CD4-positive, CD25-positive, alpha-beta regulatory T cell (primary cell): ENCODE measurements around the gene AUH. TPM values are rescaled to one million over a fixed set of nuclear protein-coding genes. Genes with fewer than 3 reads are reported as not detected.

Source experiments
- ATAC-seq, 2 donors: fragments of 150-1000 bp; cut with Tn5 transposase; one replicate each; pipeline ENCODE4 v1.10.0; 2021; ENCODE audit warnings: low read depth in 2 of 2, moderate number of reproducible peaks in 2 of 2, moderate library complexity in 1 of 2
- DNase-seq, 3 donors: peaks; one replicate each; pipeline versions ENCODE4 v3.0.0 to v3.0.0-alpha.2; 2012 to 2022; ENCODE audit warnings: mixed read lengths in 1 of 3
- H3K27ac ChIP-seq: one replicate; pipeline ENCODE4 v1.7.0; 2013; ENCODE audit warnings: mild to moderate bottlenecking, low read length; ENCODE audit not compliant: insufficient read depth, poor library complexity, severe bottlenecking
- H3K27me3 ChIP-seq: one replicate; pipeline ENCODE4 v1.7.0; 2013; ENCODE audit warnings: low read length; ENCODE audit not compliant: control insufficient read depth, insufficient read depth
- H3K36me3 ChIP-seq: one replicate; pipeline ENCODE4 v1.7.0; 2013; ENCODE audit warnings: mild to moderate bottlenecking, low read length, moderate library complexity; ENCODE audit not compliant: control insufficient read depth, insufficient read depth
- H3K4me1 ChIP-seq: 2 replicates; pipeline ENCODE4 v1.7.0; 2013; ENCODE audit warnings: mild to moderate bottlenecking, low read length; ENCODE audit not compliant: insufficient read depth, control insufficient read depth, poor library complexity, severe bottlenecking
- H3K4me3 ChIP-seq: one replicate; pipeline ENCODE4 v1.7.0; 2013; ENCODE audit warnings: low read depth, mild to moderate bottlenecking, low read length, moderate library complexity
- H3K9me3 ChIP-seq, 2 experiments: 1 replicate in 1 of 2; 2 replicates in 1 of 2; pipeline ENCODE4 v1.7.0; 2013; ENCODE audit warnings: low read length in 2 of 2, mild to moderate bottlenecking in 1 of 2, moderate library complexity in 1 of 2; ENCODE audit not compliant: control insufficient read depth in 2 of 2
- H3K27ac Mint-ChIP-seq, 3 donors: one replicate each; pipeline ENCODE4 v1.8.0; 2020 to 2022; ENCODE audit warnings: mild to moderate bottlenecking in 3 of 3, mixed read lengths in 3 of 3, moderate library complexity in 2 of 3
- H3K27me3 Mint-ChIP-seq: one replicate; pipeline ENCODE4 v1.8.0; 2022; ENCODE audit warnings: mild to moderate bottlenecking, mixed read lengths
- H3K36me3 Mint-ChIP-seq: one replicate; pipeline ENCODE4 v1.8.0; 2020; ENCODE audit warnings: mixed read lengths
- H3K4me1 Mint-ChIP-seq, 4 donors: one replicate each; pipeline ENCODE4 v1.8.0; 2020 to 2022; ENCODE audit warnings: mixed read lengths in 4 of 4, mild to moderate bottlenecking in 1 of 4
- H3K4me3 Mint-ChIP-seq, 4 donors: one replicate each; pipeline ENCODE4 v1.8.0; 2020 to 2022; ENCODE audit warnings: mild to moderate bottlenecking in 4 of 4, mixed read lengths in 4 of 4, moderate library complexity in 3 of 4
- H3K9me3 Mint-ChIP-seq, 7 donors: one replicate each; pipeline ENCODE4 v1.8.0; 2020 to 2022; ENCODE audit warnings: mixed read lengths in 7 of 7, mild to moderate bottlenecking in 3 of 7, moderate library complexity in 2 of 7
- polyA plus RNA-seq, 4 donors: library from polyadenylated mRNA; unstranded; fragments of 300-500 nt; fragmentation: Illumina TruSeq; gene quantifications; one replicate each; pipeline ENCODE4 v1.2.3, GENCODE V29; 2021
- total RNA-seq: library from RNA; stranded (reverse); gene quantifications from one replicate; pipeline ENCODE4 v1.2.3, GENCODE V29; 2022

AUH gene
- total and polyA plus RNA-seq, 5 donors from 2014 or later, result 10.8 to 16.5 (median 14.9) TPM

DNA sequence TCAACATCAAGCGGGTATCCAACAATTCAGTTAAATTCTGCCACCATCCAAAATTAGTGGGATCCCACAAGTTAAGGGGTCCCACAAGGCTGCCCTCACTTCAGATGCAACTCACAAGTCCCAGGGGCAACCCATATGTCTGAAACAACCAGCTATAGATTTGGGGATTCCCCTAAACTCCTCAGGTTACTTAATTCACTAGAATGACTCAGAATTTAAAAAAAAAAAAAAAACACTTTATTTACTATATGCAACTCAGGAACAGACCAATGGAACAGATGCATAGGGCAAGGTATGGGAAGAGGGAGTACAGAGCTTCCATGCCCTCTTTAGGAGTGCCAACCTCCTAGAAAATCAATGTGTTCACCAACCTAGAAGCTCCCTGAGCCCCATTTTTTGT lies 15.1 kb downstream of the AUH start:
- Histone ChIP-seq H3K27me3 (no peaks in the 10 kb centered on the region), H3K36me3 (peaks cover 30% of the 10 kb centered on the region), H3K4me3 (no peak overlapping the region), H3K27ac (no peak overlapping the region), H3K4me1 (no peaks in the 10 kb centered on the region), H3K9me3 (no peaks in the 10 kb centered on the region)
- Mint-ChIP-seq H3K27me3 (no peaks in the 10 kb centered on the region), H3K4me1 (peaks cover 23 to 35% (median 28%) of the 10 kb centered on the region in 4 donors), H3K4me3 (no peak overlapping the region), H3K9me3 (peaks cover 0 to 4% (median 0%) of the 10 kb centered on the region in 7 donors), H3K36me3 (peaks cover 38% of the 10 kb centered on the region), H3K27ac (peak overlapping the region in 1 of 3 donors; percentile 49)
- ATAC-seq (peak in 1 of 2 donors; percentile 33), DNase-seq (peak in 1 of 3 donors; percentile 26)

DNA sequence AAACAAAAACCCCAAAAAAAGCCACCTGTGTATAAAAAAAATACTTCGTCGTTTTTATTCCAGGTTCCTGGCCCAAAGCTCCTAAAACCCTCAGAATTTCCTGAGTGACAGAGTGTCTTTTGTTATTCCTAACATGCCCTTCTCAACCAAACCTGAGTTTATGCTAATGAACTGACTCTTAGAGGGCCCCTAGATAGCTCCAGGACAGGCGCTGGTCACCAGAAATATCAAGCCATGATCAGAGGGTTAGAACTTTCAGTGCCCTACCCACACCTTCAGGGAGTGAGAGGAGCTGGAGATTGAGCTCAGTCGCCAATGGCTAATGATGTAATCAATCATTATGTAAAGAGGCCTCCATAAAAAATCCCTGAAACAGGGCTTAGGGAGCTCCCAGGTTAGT lies 15.7 kb downstream of the AUH start:
- ATAC-seq, result no peak
- Histone ChIP-seq H3K27me3 (no peaks in the 10 kb centered on the region), H3K27ac (no peak overlapping the region), H3K9me3 (no peaks in the 10 kb centered on the region), H3K36me3 (peaks cover 30% of the 10 kb centered on the region), H3K4me1 (peaks cover 6% of the 10 kb centered on the region), H3K4me3 (no peak overlapping the region)
- Mint-ChIP-seq H3K36me3 (peaks cover 39% of the 10 kb centered on the region), H3K27me3 (no peaks in the 10 kb centered on the region), H3K4me3 (no peak overlapping the region), H3K27ac (peak overlapping the region in 1 of 3 donors; percentile 49), H3K9me3 (peaks cover 0 to 4% (median 0%) of the 10 kb centered on the region in 7 donors), H3K4me1 (peaks cover 30 to 36% (median 33%) of the 10 kb centered on the region in 4 donors)
- no peak for DNase-seq

- H3K27me3 Mint-ChIP-seq, result no peaks in the 10 kb centered on the region
- Histone ChIP-seq H3K36me3 (peaks cover 36% of the 10 kb centered on the region), H3K27me3 (no peaks in the 10 kb centered on the region), H3K9me3 (no peaks in the 10 kb centered on the region), H3K27ac (no peak overlapping the region), H3K4me3 (no peak overlapping the region), H3K4me1 (peaks cover 11% of the 10 kb centered on the region)
- no peak for DNase-seq
- peaks cover 18 to 45% (median 37%) of the 10 kb centered on the region in 4 donors for H3K4me1 Mint-ChIP-seq
- peak overlapping the region in 1 of 3 donors; percentile 43 for H3K27ac Mint-ChIP-seq
- no peak overlapping the region for H3K4me3 Mint-ChIP-seq
- H3K36me3 Mint-ChIP-seq, result peaks cover 53% of the 10 kb centered on the region
- H3K9me3 Mint-ChIP-seq, result peaks cover 0 to 4% (median 0%) of the 10 kb centered on the region in 7 donors
- ATAC-seq, result no peak
Observed at GRCh38 chr9:91342575-91342974, 19.1 kb downstream of the AUH start.

DNA sequence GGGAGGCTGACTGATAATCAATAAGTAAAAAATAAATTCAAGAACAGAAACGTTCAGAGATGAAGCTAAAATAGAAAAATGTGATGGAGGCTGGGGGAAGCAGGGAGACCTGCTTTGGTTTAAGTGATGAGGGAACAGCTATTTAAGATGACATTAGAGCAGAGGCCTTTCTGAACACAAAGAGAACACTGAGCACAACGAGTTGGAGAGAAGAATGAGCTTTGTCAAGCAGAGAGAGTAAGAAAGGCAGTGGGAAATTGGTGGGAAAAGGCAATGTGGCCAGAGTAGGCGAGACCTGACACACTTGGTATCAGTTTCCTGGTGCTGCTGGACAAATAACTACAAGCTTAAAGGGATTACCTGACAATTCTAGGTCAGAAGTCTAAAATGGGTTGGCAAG lies 20.0 kb downstream of the AUH start:
- Histone ChIP-seq H3K4me1 (peaks cover 11% of the 10 kb centered on the region), H3K27ac (no peak overlapping the region), H3K9me3 (no peaks in the 10 kb centered on the region), H3K4me3 (no peak overlapping the region), H3K27me3 (no peaks in the 10 kb centered on the region), H3K36me3 (peaks cover 36% of the 10 kb centered on the region)
- no peak for DNase-seq
- Mint-ChIP-seq H3K4me3 (no peak overlapping the region), H3K9me3 (peaks cover 0 to 4% (median 2%) of the 10 kb centered on the region in 7 donors), H3K27ac (no peak overlapping the region), H3K36me3 (peaks cover 60% of the 10 kb centered on the region), H3K4me1 (peaks cover 18 to 53% (median 39%) of the 10 kb centered on the region in 4 donors), H3K27me3 (no peaks in the 10 kb centered on the region)
- ATAC-seq, result no peak

DNA sequence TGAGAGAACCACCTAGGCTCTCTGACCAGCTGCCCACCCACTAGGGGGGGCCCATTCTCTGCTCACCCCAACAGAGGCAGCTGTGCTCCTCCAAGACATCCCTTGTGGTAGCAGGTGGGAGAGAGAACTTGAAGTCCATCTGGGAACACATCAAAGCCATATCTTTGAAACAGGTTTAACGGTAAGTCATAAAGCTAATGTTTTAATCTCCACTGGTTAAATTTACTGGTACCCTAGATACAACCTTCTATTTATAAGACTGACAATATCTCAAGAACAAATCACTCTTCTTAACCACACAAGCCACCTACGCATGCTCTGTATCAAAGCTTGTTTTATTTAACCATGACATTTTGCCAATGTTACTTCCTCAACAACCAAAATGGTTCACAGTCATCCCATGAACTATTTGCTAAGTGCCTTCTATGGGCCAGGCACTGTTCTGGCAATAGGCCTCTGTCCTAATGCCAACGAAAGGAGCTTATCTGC lies 20.4 kb downstream of the AUH start:
- Histone ChIP-seq H3K4me1 (peaks cover 11% of the 10 kb centered on the region), H3K27ac (no peak overlapping the region), H3K27me3 (no peaks in the 10 kb centered on the region), H3K9me3 (no peaks in the 10 kb centered on the region), H3K36me3 (peaks cover 36% of the 10 kb centered on the region), H3K4me3 (no peak overlapping the region)
- DNase-seq (peak in 1 of 3 donors; percentile 15), ATAC-seq (no peak)
- Mint-ChIP-seq H3K4me1 (peaks cover 18 to 50% (median 40%) of the 10 kb centered on the region in 4 donors), H3K36me3 (peaks cover 58% of the 10 kb centered on the region), H3K9me3 (peaks cover 0 to 4% (median 2%) of the 10 kb centered on the region in 7 donors), H3K4me3 (no peak overlapping the region), H3K27me3 (no peaks in the 10 kb centered on the region), H3K27ac (no peak overlapping the region)

DNA sequence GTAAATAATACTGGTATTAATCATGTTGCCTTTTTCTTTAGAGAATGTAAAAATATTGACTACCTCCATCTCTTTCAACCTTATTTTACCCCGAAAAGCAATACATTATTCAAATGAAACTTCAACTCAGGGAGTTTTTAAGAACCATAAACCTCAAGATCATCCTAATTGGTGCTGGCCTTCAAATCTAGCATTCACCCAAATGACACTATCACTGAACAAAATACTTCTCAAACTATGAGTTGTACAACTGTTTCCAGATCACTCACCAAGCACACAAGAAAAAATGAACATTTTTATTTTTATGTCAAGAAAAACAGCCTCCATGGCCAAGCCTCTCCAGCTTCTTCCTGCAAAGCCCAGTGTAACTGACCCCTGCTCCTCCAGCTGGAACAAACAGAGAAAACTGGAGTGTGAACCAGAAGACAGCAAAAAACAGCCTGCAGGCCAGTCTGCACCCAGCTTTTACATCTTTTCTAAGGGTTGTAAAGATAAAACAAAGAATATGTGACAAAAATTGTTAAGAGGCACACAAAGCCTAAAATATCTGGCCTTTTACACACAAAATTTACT lies 21.2 kb downstream of the AUH start:
- Mint-ChIP-seq H3K9me3 (peaks cover 0 to 4% (median 2%) of the 10 kb centered on the region in 7 donors), H3K27me3 (no peaks in the 10 kb centered on the region), H3K36me3 (peaks cover 57% of the 10 kb centered on the region), H3K4me3 (no peak overlapping the region), H3K27ac (peak overlapping the region in 1 of 3 donors; percentile 22), H3K4me1 (peaks cover 18 to 48% (median 40%) of the 10 kb centered on the region in 4 donors)
- no peak for DNase-seq
- no peak overlapping the region for H3K27ac ChIP-seq
- peaks cover 11% of the 10 kb centered on the region for H3K4me1 ChIP-seq
- H3K27me3 ChIP-seq, result no peaks in the 10 kb centered on the region
- H3K9me3 ChIP-seq, result no peaks in the 10 kb centered on the region
- ATAC-seq, result no peak
- H3K36me3 ChIP-seq, result peaks cover 36% of the 10 kb centered on the region
- H3K4me3 ChIP-seq, result no peak overlapping the region

DNA sequence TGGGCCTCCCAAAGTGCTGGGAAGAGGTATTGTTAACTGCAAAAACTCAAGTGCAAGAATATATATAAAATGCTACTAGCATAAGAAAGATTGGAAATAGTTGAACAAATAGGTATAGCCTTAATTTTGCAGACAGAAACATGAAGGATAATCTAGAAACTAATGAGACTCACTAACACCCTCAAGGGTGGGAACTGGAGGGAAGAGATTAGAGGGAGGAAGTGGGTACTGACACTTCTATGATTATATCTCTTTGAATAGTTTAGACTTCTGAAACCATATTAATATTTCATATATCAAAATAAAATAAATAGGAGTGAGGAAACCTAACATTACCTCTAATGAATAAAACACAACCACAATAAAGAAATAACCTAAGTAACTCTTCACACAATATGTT lies 23.0 kb downstream of the AUH start:
- Mint-ChIP-seq H3K27me3 (no peaks in the 10 kb centered on the region), H3K4me1 (peaks cover 14 to 48% (median 35%) of the 10 kb centered on the region in 4 donors), H3K4me3 (no peak overlapping the region), H3K36me3 (peaks cover 50% of the 10 kb centered on the region), H3K9me3 (peaks cover 0 to 4% (median 2%) of the 10 kb centered on the region in 7 donors), H3K27ac (no peak overlapping the region)
- Histone ChIP-seq H3K4me3 (no peak overlapping the region), H3K36me3 (peaks cover 36% of the 10 kb centered on the region), H3K4me1 (peaks cover 11% of the 10 kb centered on the region), H3K9me3 (no peaks in the 10 kb centered on the region), H3K27ac (no peak overlapping the region), H3K27me3 (no peaks in the 10 kb centered on the region)
- no peak for ATAC-seq
- no peak for DNase-seq

DNA sequence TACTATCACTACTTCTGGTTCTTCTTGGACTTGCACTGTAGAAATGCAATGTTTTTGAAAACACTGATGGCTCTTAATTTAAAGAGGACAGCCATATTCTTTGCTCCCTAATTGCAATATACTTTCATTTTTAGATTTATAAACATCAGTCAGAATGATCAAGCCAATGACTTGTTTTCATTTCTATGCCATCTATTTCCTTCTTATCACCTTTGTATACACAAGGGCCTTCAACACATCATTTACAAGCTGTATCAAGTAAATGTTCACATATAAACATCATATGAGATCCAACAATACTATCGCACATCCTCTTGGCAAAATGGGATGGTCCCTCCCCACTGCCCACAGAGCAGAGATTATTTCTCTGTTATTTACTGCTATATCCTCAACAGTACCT lies 24.9 kb downstream of the AUH start:
- H3K4me1 Mint-ChIP-seq, result peaks cover 7 to 38% (median 30%) of the 10 kb centered on the region in 4 donors
- H3K36me3 Mint-ChIP-seq, result peaks cover 47% of the 10 kb centered on the region
- peaks cover 21% of the 10 kb centered on the region for H3K36me3 ChIP-seq
- H3K27ac ChIP-seq, result no peak overlapping the region
- no peaks in the 10 kb centered on the region for H3K27me3 Mint-ChIP-seq
- no peaks in the 10 kb centered on the region for H3K9me3 ChIP-seq
- H3K9me3 Mint-ChIP-seq, result peaks cover 0 to 2% (median 0%) of the 10 kb centered on the region in 7 donors
- no peak for DNase-seq
- H3K4me3 ChIP-seq, result no peak overlapping the region
- peak overlapping the region in 1 of 4 donors; percentile 58 for H3K4me3 Mint-ChIP-seq
- peaks cover 11% of the 10 kb centered on the region for H3K4me1 ChIP-seq
- no peaks in the 10 kb centered on the region for H3K27me3 ChIP-seq
- no peak overlapping the region for H3K27ac Mint-ChIP-seq
- ATAC-seq, result no peak
